Measurements from ENCODE around the gene SHANK1.

GRCh38 chr19:50729894-50730293 is 10.3 kb upstream of the SHANK1 start:
- no peak for TF ChIP-seq CTCF (IDR thresholded peaks at IDR 0.05)
- no peak for TF ChIP-seq POLR2A (IDR thresholded peaks at IDR 0.05)

Data from thyroid gland (tissue), 4 donors.